ENCODE results near the gene ZNF581.

ZNF581 gene, protein sequence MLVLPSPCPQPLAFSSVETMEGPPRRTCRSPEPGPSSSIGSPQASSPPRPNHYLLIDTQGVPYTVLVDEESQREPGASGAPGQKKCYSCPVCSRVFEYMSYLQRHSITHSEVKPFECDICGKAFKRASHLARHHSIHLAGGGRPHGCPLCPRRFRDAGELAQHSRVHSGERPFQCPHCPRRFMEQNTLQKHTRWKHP

DNA sequence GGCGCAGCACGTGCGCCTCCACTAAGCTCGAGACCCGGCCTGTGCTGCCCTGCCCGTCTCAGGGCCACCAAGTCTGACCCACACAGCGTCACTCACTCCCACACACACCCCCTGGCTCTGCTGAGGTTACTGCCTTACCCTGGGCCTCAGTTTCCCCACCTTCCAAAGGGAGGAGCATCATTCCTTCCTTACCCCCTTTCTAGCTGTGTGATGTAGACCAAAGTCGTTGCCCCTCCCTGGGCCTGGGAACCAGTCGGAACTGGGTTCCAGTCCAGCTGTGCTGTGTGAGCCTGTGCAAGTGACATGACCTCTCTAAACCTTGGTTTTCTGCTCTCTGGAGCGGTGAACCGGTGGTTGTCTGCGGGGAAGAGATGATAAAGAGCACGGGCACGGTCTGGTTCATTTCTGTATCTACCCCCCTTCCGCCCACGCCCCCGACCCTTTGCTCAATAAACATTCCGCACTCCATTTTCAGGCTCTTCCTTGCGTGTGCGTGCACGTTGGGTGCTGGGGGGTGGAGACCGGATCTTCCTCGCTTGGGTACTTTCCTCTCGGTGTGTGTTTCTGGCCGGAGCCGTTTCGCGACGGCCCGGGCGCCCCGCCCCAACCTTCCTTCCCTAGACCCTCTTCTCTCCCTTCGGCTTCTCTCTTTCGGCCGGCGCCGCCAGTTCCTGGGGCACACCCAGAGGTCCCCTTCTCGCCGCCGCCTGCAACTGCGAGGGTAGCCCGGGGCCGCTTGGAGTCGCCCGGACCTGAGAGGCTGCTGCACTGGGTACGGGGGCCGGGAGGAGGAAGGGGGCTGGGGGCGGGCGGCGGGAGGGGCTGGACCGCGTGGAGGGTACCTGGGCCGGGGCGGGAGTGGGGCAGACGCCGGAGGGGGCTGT lies at the start of gene ZNF581:
Gene ZNF581 (plus strand): TSS at position 647 of the 884 bp plus-strand sequence. CDS start 923 bp downstream, outside the sequence.
- peak; percentile 72 to 84 for DNase-seq

DNA sequence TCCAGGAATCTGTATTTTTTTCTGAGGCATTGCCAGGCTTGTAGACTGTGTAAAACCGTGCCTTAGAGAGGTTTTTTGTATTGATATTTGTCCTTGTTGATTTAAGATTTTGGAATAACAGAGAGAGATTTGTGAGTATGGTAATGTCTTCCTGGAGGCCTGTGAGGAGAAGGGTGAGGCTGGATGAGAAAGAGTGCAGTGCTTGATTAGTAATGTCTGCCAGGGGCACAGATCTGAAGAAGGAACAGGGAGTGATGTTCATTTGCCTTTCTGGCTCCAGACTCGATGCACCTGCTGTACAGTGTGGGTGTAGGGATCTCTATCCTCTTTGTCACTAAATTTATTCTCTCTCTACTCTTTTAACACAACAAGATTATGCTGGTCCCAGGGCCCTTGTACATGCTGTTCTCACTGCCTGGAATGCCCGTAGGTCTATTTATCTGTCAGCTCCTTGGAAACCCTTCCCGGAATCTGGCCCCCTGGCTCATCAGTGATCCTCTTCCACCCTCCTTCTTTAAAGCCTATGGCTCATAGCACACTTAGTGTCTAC lies 48.4 kb upstream of the ZNF581 start:
- DNase-seq, result no peak

DNA sequence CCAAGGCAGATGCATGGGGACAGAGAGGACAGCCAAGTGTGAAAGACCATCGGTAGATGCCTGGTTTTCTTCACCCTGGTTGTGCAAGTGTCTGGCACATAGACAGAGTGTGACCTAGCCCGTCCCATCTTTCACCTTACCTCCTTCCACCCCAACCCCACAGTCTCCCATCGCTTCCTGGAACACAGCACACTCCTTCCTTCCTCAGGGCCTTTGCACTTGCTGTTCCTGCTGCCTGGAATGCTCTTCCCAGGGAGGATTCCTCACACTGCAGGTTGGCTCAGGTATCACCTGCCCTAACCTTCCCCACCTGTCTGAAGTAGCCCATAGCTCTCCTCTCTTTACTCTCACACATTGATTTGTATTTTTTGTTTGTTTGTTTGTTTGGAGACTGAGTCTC lies 47.1 kb upstream of the ZNF581 start:
- no peak for DNase-seq

DNA sequence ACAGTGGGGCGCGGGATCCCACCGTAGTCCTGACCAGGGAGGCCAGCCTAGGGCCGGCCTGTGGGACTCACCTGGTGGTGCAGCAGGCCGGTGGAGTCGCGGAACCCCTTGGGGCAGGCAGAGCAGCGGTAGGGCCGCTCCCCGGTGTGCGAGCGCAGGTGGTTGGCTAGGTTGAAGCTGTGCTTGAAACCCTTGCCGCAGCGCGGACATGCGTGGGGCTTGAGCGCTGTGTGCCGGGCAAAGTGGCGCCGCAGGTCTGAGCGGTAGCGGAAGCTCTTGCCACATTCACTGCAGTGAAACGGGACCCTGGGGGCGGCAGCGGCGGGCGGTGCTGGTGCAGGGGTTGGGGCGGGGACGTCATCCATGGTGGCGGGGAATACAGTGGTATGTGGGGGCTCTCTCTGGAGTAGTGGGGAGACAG lies 45.9 kb upstream of the ZNF581 start:
- no peak for DNase-seq

DNA sequence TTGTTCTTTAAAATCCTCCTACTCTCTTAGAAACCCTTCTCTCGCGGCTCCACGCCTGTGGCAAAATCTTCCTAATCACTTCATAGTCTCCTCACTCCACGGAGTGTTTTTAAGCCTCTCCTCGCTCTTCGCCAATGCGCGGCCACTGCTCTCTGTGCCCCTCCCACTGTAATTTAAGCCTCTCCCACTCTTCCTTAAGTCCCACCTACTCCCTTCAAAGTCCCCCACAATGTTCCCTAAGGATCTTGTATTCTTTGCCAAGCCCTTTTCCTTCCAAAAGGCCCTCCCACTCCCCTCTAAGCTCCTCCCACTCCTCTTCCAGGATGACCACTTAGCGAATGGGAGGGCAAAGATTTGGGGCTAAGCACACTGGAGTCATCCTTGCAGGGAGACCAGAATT lies 45.4 kb upstream of the ZNF581 start:
- no peak for DNase-seq

DNA sequence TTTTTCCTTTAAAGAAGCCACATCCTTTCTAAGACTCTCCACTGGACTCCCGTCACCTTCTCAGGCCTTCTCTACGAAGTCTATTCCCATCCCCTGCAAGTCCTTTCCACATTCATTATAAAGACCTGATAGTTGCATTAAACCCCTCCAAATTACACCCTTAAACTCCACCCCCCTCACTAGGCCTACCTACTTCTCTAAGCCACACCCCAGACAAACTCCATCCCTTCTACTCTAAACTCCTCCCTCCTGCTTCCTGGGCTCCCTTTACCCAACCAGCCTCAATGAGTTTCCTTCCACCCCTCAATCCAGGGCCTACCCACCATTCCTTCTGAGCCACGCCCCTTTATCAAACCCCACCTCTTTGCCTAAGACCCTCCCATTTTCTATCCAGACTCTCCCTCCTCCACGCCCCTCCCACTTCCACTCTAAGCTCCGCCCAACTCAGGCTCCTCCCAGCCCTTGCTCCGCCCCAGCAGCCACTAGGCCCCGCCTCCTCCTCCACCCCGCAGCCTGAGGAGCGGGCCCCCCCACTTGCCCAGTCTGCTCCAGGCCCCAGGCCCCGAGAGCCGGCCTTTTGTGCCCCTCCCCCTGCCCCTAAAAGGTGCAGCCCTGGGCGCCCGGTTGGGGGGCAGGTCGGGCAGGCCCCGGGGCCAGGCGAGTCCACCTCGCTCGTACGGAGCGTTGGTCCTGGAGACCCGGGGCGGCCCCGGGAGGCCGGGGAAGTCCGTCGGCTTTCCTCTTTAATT lies 44.6 kb upstream of the ZNF581 start:
- DNase-seq, result peak; percentile 93 to 96

DNA sequence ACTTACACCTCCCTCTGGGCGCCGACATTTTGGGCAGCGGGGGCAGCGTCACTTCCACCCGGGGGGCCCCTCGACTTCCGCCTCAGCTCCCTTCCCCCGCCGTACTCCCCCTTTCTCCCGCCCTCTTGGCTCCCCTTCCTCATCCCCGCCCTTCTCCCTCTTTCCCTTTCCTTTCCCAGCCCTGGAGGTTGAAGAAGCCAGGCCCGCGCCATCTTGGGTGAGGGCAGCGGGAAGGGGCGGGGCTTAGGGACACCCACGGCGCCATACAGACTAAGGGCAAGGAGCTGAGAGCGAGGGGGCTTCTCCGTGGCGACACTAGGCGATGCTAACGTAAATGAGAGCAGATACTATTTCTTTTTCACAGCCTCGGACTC lies 44.0 kb upstream of the ZNF581 start, which contains the start of gene FIZ1:
Gene FIZ1 (minus strand): TSS at position 50 of the 374 bp plus-strand sequence. CDS start 1,652 bp downstream, outside the sequence.
- DNase-seq, result peak; percentile 97 to 98

DNA sequence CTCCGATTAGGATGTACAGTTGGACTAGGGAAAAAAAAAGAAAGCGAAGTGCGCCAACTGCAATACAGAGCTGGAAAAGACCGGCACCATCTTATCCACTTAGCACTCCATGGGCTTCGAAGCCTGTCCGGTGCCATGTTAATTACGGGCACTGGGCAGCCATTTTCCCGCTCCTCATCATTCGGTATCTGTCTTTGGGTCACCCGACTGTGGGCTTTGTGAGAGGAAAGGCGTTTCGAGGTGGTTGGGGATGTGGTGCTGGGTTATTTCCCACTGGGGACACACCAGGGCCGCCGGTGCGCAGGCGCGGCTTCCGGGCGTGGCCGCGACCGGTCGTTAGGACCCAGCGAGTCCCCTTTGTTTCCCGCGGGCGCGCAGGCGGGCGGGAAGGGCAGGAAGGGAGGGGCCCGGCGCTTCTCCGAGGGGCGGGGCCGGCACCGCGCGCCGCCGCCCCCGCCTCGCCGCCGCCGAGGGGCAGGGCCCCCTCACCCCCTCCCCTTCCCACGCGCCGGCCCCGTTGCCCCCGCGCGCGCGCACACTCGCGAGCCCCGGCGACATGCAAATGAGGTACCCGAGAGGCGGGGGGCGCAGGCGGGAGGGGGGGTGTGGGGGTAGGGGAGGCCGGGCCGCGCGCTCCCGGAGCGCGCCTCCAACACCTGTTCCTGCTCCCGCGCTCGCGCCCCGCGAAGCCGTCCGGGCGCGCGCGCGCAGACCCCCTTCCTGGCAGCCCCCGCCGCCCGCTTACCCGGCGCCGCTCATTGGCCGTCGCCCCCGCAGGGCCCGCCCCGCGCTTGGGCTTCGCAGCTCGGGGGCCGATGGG lies 43.4 kb upstream of the ZNF581 start, which contains the start of gene ZNF524:
Gene ZNF524 (plus strand): TSS at position 447 of the 820 bp plus-strand sequence. CDS start 1,825 bp downstream, outside the sequence.
- DNase-seq, result peak; percentile 88 to 91

DNA sequence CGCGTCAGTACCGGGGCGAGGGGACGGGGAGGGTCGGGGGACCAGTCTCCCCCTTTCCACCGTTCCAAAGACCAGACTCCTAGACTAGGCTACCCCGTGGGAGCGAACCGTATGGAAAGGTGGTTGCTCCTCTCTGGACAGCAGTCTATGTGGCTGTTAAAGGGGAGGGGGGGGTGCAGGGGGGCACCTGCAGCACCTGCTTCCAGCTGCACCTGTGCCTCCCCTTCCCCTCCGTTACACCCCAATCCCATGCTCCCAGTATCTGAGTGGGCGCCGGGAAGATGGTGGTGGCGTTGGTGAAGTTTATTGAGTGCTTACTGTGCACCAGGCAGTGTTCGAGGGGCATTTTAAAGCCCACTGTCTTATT lies 42.8 kb upstream of the ZNF581 start:
- no peak for DNase-seq

DNA sequence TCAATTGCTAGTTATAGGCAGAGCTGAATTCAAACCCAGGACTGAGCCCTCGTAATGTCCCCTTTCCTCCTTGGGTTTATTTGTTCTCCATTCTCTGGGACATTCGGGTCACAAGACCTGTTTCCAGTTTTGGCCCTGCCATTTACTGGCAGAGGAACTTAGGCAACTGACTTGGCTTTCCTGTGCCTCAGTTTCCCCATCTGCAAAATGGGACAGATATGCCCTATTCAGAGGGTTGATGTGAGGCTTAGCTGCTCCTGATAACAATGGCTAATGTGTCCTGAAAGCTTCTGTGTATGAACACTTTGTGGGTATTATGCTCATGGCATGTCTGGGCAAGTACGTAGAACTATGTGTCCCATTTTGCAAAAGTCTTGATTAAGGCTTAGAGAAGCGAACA lies 42.4 kb upstream of the ZNF581 start:
- DNase-seq, result no peak

DNA sequence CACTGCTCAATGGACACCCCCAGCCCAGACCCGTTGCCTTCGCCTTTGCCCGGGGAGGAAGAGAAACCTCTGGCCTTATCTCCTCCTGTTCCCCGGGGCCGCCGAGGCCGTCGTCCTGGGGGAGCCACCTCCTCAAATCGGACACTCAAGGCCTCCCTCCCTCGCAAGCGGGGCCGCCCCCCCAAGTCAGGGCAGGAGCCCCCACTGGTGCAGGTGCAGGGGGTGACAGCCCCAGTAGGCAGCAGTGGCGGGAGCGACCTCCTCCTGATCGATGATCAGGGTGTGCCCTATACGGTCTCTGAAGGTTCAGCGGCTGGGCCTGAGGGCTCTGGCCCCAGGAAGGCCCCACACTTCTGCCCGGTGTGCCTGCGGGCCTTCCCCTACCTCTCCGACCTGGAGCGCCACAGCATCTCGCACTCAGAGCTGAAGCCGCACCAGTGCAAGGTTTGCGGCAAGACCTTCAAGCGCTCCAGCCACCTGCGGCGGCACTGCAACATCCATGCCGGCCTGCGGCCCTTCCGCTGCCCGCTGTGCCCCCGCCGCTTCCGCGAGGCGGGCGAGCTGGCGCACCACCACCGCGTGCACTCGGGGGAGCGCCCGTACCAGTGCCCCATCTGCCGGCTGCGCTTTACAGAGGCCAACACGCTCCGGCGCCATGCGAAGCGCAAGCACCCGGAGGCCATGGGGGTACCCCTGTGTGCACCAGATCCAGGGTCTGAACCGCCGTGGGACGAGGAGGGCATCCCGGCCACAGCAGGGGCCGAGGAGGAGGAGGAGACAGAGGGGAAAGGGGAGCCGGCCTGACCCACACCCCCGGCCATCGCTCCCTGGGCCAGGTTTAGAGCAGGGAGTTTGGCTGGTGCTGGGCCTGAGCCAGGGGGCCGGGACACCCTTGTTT lies 41.1 kb upstream of the ZNF581 start:
- no peak for DNase-seq

DNA sequence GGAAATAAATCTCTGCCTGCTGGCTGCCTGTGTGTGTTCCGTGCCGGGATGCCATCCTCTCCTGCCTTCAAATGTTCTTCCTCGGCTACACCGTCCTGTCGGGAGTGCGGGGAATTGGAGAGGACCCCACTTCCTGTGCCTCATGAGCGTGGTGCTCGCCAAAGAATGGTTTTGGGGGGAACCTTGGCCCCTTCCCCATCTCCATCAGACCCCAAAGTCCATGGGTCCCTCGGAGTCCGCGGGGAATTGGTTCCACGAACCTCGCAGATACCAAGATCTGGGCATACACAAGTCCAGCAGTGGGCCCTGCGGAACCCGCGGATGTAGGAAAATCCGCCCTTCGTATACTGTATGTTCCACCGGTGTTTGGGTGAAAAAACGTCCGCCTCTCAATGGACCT lies 40.3 kb upstream of the ZNF581 start:
- no peak for DNase-seq

DNA sequence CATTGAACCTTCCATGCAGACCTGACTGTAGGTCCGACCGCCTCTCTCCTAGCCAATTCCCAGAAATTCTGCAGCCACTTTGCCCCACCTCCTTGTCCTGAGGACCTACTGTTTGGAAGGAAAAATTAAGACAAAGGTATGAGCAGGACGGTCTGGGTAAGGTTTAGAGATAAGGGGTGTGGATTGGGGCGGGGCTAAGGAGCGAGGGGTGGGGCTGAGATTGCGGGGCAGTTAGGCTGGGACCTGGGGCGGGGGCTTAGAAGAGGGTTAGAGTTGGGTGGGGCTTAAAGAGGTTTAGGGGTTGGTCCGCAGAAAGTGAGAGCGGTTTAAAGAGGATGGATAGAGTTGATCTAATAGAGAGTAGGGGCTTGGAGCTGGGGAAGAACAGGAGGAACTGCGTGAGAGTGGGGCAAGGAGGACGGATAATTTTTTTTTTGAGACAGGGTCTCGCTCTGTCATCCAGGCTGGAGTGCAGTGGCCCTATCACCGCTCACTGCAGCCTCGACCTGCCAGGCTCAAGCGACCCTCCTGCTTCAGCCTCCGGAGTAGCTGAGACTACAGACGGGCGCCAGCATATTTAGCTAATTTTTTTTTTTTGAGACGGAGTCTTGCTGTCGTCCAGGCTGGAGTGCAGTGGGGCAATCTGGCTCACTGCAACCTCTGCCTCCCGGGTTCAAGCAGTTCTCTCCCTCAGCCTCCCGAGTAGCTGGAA lies 39.7 kb upstream of the ZNF581 start:
- no peak for DNase-seq

DNA sequence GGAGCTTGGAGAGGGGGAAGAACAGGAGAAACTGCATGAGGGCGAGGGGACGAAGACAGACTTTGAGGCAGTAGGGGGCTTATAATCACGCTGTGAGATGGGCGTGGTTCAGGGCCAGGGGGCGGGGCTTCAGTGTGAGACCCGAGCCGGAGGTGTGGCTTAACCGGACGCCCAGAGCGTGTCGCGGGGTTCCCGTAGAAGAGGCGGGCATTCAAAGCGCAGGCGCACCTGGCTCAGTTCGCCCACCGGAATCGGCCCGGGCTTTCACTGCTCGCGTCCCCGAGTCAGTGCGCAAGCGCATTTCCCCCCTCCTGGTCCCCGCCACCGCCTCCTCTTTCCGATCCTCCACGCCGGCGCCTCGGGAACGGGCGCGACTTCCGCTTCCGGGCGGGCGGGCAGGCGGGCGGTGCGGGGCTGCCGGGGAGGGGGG lies 38.2 kb upstream of the ZNF581 start:
- DNase-seq, result peak; percentile 98 to 99

DNA sequence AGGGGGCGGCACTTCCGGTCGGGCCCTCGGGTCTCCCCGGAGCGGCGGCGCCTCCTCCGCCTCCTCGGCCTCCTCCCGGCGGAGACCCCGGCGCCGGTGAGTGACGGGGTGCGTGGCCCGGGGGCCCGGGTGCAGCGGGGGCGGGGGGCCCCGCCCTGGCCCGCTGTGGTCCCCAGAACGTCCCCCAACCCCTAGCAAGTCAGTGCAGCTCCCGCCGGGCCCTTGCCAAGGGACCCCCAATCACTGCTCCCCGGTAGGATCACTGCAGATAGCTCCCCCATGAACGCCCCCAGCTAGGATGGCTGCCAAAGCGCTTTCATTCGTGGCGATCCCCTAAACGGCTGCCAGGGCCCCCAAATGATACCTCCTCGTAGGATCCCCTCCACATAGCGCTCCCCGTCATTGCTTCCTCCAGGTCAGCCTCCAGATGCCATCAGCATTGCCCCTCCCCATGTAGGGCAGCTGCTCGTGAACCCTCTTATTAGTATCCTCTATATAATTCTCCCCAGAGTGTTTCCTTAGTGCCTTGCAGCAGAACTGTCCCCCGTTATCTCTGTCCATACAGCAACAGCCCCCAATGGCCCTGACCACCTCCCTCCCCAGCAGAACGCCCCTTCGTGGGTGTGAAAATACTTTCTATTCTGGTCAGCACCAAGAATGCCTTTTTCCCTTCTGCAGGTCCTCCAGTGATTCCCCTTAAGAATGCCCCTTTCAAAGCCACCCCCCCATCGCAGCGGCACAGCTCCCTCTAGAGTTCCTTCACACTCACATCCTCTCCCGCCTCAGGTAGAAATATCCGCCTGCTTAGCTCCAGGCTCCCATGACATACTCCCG lies 37.6 kb upstream of the ZNF581 start, which contains the start of gene ZNF865:
Gene ZNF865 (plus strand): TSS at position 11 of the 834 bp plus-strand sequence. CDS start 7,972 bp downstream, outside the sequence.
- peak; percentile 68 to 75 for DNase-seq

DNA sequence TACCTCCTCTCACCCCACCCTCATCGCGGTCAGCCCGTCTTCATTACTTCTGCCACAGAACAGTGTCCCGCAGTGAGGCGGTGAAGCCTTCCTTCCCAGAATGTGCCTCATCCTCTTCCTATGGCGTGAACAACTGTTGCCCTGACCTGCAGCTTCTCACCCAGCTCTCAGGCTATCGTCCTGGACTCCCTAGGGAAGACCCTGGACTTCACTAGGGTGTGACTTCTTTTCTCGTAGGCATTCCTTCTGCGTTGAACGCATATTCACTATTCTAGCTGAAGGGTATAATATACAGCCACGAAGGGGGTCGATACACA lies 37.0 kb upstream of the ZNF581 start:
- no peak for DNase-seq

DNA sequence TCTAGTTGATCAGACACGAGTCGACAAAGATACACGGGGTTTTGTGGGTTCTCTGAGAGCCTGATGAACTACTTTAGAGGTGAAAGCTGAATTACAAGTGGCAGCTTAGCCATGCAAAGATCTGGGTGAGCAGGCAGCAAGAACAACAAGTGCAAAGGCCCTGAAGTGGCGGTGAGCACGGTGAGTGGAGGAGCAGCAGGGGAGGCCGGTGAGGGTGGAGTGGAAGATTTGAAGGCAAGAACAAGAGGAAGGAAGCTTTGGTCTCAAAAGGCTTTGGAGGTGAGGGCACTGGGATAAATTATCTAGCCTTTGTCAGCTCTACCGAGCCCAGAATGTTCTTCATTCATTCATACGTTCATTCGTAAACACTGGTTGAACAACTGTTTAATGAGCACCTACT lies 36.6 kb upstream of the ZNF581 start:
- DNase-seq, result no peak

DNA sequence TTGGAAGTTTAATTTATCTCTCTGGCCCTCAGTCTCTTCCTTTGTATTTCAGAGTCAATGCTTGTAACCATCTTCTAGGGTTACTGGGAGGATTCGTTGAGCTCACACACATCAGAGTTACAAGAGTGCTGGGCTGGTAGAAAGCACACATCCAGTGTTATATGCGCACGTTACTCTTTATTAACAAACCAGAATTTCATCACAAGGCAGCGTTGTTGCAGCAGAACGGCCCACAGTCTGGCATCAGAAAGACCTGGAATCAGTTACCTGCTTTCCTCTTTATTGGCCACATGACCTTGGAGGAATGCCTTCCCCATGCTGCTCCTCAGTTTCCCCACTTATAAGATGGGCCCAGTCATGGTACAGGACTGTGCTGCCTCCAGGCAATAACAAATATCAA lies 34.1 kb upstream of the ZNF581 start:
- DNase-seq, result no peak

DNA sequence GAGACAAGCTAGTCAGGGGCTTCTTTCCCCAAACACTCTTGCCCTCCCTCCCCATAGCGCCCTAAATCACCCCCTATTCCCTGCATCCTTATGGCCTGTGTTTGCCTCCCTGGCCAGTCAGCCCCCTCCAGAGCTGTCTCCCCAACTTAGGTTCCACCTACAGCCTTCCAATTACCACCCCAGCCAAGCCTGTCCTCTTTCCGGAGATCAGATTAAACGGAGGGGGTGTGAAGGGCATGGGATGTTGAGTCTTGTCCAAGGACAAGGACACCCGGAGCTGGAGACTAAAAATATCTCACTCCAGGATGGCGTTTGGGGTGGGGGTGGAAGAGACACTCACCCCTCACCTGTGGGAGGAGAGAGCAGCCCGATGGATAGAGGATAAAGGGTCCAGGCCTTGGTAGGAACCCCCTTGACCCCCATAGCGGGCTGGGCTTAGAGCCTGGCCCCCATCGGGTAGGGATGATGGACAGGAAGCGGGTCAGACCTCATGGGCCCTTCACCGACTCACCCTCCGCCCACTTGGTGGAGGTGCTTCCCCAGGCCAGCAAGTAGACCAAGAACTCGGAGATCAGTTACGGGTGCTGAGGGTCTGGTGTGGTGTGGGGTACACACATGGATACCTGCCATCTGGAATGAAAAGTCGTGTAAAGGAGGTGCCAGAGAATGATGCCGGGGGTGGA lies 32.0 kb upstream of the ZNF581 start:
- DNase-seq, result no peak
